Transverse colon (tissue), 3 donors: Measurements from ENCODE around the gene TAS2R9.

ENCODE experiments used
- POLR2A ChIP-seq: fragments of 450-650 bp; IDR thresholded peaks from one replicate; pipeline ENCODE4 v1.6.1; 2016; ENCODE audit warnings: antibody characterized with exemption, mild to moderate bottlenecking, moderate library complexity
- TF ChIP-seq, protein P1 (sequence below), 5 experiments: fragments of 200-600 bp in 3 of 5; fragments of 450-650 bp in 2 of 5; sonication (generic) in 3 of 5; IDR thresholded peaks; 1 replicate in 2 of 5; 2 replicates in 3 of 5; pipeline ENCODE4 v1.5.1; 2016 to 2017; ENCODE audit warnings: antibody characterized with exemption in 5 of 5, inconsistent platforms in 3 of 5, mild to moderate bottlenecking in 2 of 5, moderate library complexity in 1 of 5

DNA sequence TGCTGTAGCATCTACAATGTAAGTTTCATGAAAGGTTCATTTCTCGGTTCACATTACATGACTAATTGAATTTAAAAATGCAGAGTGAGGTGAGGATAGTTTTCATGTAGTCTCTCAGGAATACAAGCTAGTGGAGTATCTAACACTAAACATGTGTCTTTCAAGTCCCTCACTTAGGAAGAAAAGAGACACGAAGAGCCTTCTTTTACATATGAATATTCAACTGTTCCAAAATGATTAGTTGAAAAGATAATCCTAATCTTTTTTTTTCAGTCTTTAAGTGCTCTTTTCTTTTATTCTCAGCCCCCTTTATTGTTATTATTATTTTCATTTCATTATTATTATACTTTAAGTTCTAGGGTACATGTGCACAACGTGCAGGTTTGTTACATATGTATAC, 28.5 kb upstream of the TAS2R9 start:
- TF ChIP-seq, protein P1, sequence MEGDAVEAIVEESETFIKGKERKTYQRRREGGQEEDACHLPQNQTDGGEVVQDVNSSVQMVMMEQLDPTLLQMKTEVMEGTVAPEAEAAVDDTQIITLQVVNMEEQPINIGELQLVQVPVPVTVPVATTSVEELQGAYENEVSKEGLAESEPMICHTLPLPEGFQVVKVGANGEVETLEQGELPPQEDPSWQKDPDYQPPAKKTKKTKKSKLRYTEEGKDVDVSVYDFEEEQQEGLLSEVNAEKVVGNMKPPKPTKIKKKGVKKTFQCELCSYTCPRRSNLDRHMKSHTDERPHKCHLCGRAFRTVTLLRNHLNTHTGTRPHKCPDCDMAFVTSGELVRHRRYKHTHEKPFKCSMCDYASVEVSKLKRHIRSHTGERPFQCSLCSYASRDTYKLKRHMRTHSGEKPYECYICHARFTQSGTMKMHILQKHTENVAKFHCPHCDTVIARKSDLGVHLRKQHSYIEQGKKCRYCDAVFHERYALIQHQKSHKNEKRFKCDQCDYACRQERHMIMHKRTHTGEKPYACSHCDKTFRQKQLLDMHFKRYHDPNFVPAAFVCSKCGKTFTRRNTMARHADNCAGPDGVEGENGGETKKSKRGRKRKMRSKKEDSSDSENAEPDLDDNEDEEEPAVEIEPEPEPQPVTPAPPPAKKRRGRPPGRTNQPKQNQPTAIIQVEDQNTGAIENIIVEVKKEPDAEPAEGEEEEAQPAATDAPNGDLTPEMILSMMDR (IDR thresholded peaks at IDR 0.05), result no peak
- TF ChIP-seq POLR2A, result no peak
